ENCODE data around the gene RXRA. TPM values are rescaled to one million over a fixed set of nuclear protein-coding genes. Genes with fewer than 3 reads are reported as not detected.

Gene RXRA
- total and polyA plus RNA-seq, 4 donors, result 41.5 to 116 (median 74.1) TPM

GRCh38 chr9:134395737-134396257 lies 69.5 kb downstream of the RXRA start:
- 78% methylated on average over 12 of the region's 12 CpGs for WGBS
- Histone ChIP-seq H3K9ac (ENCODE audit: low read depth in 1 of 2, low read length in 2 of 2) (no peak overlapping the region), H3K27ac (ENCODE audit: low read depth in 1 of 2, low read length in 2 of 2) (peak overlapping the region; percentile 47 to 52)

GRCh38 chr9:134396258-134396742 lies 70.0 kb downstream of the RXRA start:
- peak overlapping the region; percentile 47 to 52 for H3K27ac ChIP-seq (ENCODE audit: low read depth in 1 of 2, low read length in 2 of 2)
- no peak for TF ChIP-seq REST (IDR thresholded peaks at IDR 0.05)
- TF ChIP-seq CTCF (IDR thresholded peaks at IDR 0.05; ENCODE audit: low read depth, low read length, missing input control), result no peak
- no peak for TF ChIP-seq HNF4A (conservative IDR thresholded peaks at IDR 0.05)
- TF ChIP-seq NR2F2 (IDR thresholded peaks at IDR 0.05), result no peak
- no peak for TF ChIP-seq GABPA (IDR thresholded peaks at IDR 0.05 in 1 of 2, conservative IDR thresholded peaks at IDR 0.05 in 1 of 2)
- no peak for TF ChIP-seq RXRA (IDR thresholded peaks at IDR 0.05)
- TF ChIP-seq ATF3 (IDR thresholded peaks at IDR 0.05), result no peak
- no peak for TF ChIP-seq ZBTB33 (IDR thresholded peaks at IDR 0.05)
- no peak overlapping the region for H3K4me3 ChIP-seq (ENCODE audit: low read depth in 1 of 3, low read length in 3 of 3)
- no peaks in the 10 kb centered on the region for H3K27me3 ChIP-seq (ENCODE audit: control insufficient read depth in 4 of 4, insufficient read depth in 4 of 4, low read length in 3 of 4)
- H3K9me3 ChIP-seq (ENCODE audit: control insufficient read depth in 4 of 4, low read length in 3 of 4), result peaks cover 0 to 4% (median 0%) of the 10 kb centered on the region in 4 donors
- WGBS, result 61% methylated on average over 18 of the region's 18 CpGs
- no peak overlapping the region for H3K9ac ChIP-seq (ENCODE audit: low read depth in 1 of 2, low read length in 2 of 2)
- H3K4me1 ChIP-seq (ENCODE audit: control insufficient read depth in 4 of 4, insufficient read depth in 4 of 4, low read length in 3 of 4), result peaks cover 26 to 85% (median 41%) of the 10 kb centered on the region in 4 donors
- no peak for DNase-seq (ENCODE audit: low spot score)
- peaks cover 0 to 4% (median 0%) of the 10 kb centered on the region in 4 donors for H3K36me3 ChIP-seq (ENCODE audit: control insufficient read depth in 4 of 4, insufficient read depth in 3 of 4, low read depth in 1 of 4, low read length in 3 of 4)

More at GRCh38 chr9:134395737-134396257, 69.5 kb downstream of the RXRA start:
- Histone ChIP-seq H3K27me3 (ENCODE audit: control insufficient read depth in 4 of 4, insufficient read depth in 4 of 4, low read length in 3 of 4) (no peaks in the 10 kb centered on the region), H3K4me3 (ENCODE audit: low read depth in 1 of 3, low read length in 3 of 3) (no peak overlapping the region), H3K36me3 (ENCODE audit: control insufficient read depth in 4 of 4, insufficient read depth in 3 of 4, low read depth in 1 of 4, low read length in 3 of 4) (peaks cover 0 to 9% (median 1%) of the 10 kb centered on the region in 4 donors), H3K9me3 (ENCODE audit: control insufficient read depth in 4 of 4, low read length in 3 of 4) (peaks cover 0 to 4% (median 0%) of the 10 kb centered on the region in 4 donors), H3K4me1 (ENCODE audit: control insufficient read depth in 4 of 4, insufficient read depth in 4 of 4, low read length in 3 of 4) (peaks cover 29 to 85% (median 41%) of the 10 kb centered on the region in 4 donors)
- no peak for TF ChIP-seq ATF3 (IDR thresholded peaks at IDR 0.05)
- TF ChIP-seq HNF4A (conservative IDR thresholded peaks at IDR 0.05), result no peak
- TF ChIP-seq CTCF (IDR thresholded peaks at IDR 0.05; ENCODE audit: low read depth, low read length, missing input control), result no peak
- TF ChIP-seq GABPA (IDR thresholded peaks at IDR 0.05 in 1 of 2, conservative IDR thresholded peaks at IDR 0.05 in 1 of 2), result no peak
- TF ChIP-seq FOXA1 (IDR thresholded peaks at IDR 0.05), result no peak
- no peak for TF ChIP-seq RXRA (IDR thresholded peaks at IDR 0.05)
- DNase-seq (ENCODE audit: low spot score), result no peak
